Omental fat pad (tissue), 4 donors: ENCODE data around the gene CARNS1. TPM values are rescaled to one million over a fixed set of nuclear protein-coding genes. Genes with fewer than 3 reads are reported as not detected.

ENCODE experiments used
- ATAC-seq: fragments of 150-250 bp; one replicate; pipeline ENCODE4 v1.9.1; 2016; ENCODE audit warnings: mild to moderate bottlenecking, moderate library complexity; ENCODE audit not compliant: low FRiP score
- DNase-seq: peaks from one replicate; pipeline ENCODE4 v3.0.0-alpha.2; 2019; ENCODE audit warnings: low spot score
- total RNA-seq, 4 donors: library from RNA; depleted of rRNA; stranded (reverse); fragments of >200 nt; gene quantifications; one replicate each; pipeline ENCODE4 v1.1.0, GENCODE V29; 2016
- TF ChIP-seq, protein P1 (sequence below), 3 donors: fragments of 450-650 bp; IDR thresholded peaks; one replicate each; pipeline ENCODE4 v1.5.1; 2016 to 2017; ENCODE audit warnings: antibody characterized with exemption in 3 of 3, mild to moderate bottlenecking in 3 of 3, moderate library complexity in 2 of 3

Gene CARNS1
- total RNA-seq, 4 donors from 2014 or later: 0.47 to 42.6 (median 7.5) TPM

DNA sequence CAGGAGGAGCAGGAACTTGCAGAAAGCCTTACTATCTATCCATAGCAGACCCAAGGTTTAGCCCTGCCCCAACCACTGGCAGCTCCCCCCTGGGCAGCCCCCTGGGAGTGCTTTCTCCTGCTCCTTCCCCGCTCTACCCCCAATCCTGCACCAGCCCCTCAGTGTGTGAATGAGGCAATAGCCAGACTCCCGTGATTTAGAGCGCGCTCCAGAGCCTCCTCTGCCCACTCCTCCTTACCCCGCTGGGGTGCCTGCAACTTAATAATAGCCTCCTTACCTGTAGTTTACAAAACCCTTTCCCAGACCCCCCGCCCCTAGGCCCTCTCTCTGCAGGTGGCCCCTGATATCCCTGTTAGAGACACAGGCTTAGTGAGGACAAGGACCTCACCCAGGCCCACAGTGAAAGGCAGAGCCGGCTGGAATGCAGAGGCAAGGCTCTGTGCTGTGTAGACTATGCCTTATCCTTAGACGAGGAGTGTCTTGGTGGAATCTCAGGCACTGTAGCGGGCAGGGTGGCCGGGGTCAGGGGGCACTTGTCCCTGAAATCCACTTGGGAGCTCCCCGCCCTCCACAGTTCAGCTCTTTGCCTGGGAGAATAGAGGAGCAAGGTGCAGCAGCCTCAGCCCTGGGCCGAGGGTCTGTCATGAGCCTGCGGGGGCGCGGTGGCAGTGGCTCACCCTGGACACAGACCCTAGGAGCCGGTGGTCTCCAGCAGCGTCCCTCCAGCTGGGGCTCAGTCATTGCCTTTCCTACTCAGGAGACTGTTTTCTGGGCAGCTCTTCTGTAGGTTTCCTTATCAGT is 4.3 kb upstream of the CARNS1 start:
- no peak for DNase-seq
- TF ChIP-seq, protein P1, sequence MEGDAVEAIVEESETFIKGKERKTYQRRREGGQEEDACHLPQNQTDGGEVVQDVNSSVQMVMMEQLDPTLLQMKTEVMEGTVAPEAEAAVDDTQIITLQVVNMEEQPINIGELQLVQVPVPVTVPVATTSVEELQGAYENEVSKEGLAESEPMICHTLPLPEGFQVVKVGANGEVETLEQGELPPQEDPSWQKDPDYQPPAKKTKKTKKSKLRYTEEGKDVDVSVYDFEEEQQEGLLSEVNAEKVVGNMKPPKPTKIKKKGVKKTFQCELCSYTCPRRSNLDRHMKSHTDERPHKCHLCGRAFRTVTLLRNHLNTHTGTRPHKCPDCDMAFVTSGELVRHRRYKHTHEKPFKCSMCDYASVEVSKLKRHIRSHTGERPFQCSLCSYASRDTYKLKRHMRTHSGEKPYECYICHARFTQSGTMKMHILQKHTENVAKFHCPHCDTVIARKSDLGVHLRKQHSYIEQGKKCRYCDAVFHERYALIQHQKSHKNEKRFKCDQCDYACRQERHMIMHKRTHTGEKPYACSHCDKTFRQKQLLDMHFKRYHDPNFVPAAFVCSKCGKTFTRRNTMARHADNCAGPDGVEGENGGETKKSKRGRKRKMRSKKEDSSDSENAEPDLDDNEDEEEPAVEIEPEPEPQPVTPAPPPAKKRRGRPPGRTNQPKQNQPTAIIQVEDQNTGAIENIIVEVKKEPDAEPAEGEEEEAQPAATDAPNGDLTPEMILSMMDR (IDR thresholded peaks at IDR 0.05): no peak
- no peak for ATAC-seq

DNA sequence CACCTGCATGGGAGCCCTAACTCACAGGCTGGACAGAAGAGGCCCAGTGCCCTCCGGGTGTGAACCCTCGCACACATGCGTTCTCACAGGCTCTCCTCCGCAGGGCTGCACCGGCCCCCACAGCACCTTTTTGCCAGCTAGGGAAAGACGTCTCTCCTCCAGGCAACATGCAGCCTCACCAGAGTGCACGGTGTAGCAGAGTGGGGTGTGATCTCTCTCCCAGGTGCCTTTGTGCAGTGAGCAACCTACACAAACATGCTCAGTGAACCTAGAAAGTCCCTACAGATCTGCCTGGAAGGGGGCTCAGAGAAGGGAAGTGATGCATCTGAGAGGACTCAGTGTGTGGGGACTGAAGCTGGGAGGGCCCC is 3.7 kb upstream of the CARNS1 start:
- TF ChIP-seq, protein P1 (IDR thresholded peaks at IDR 0.05): no peak
- no peak for ATAC-seq
- DNase-seq: no peak

DNA sequence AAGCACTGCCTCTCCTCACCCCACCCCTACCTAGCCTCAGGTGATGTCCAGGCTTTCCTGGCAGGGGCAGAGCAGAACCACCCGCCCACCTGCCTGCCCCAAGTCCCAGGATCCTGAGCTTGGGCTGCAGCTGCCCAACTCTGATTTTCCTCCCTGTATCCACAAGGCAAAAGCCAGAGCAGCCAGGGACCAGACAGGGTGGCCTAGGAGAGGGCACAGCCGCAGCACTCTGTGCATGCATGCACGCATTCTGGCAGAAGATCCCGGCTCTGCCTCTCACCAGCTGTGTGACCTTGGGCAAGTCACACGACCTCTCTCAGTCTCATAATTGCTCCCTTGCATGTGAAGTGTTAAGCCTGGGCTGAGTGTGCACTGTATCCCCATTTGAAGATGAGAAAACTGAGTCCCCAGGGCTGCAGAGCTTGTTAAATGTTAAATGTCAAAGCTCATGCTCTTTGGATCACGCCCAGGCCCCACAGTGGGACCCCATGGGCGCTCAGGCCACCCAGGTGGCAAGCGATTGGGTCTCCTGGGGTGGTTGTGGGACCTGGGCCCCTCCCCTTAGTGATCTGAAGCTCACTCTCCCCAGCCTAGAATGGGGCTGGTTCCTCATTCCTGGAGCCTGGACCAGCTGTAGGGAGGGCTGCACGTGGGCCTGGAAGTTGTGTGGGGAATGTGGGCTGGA is 2.8 kb upstream of the CARNS1 start:
- TF ChIP-seq, protein P1 (IDR thresholded peaks at IDR 0.05): no peak
- ATAC-seq (no peak), DNase-seq (no peak)

DNA sequence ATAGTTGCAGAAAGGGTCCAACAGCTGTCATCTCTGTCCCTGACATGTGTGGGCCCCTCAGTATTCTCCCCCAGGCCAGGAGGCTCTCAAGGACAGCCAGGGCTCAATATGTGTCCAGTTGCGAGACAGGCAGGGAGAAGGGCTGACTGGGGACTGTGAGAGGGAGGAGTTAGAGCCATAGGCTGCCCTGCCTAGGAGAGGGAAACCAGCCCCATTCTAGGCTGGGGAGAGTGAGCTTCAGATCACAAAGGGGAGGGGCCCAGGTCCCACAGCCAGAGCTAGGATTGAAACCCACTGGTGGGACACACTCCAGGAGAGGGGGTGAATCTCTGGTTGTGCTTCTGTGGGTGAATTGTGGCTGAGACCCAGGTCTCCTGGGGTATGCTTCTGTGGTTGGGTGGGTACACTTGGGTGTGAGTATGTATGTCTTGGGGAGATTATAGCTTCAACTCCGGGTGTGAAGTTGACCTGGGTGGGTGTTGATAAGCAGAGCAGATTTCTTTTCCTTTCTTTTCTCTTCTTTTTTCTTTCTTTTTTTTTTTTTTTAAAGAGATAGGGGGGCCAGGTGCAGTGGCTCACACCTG is 2.1 kb upstream of the CARNS1 start:
- TF ChIP-seq, protein P1 (IDR thresholded peaks at IDR 0.05): no peak
- DNase-seq (no peak), ATAC-seq (no peak)

DNA sequence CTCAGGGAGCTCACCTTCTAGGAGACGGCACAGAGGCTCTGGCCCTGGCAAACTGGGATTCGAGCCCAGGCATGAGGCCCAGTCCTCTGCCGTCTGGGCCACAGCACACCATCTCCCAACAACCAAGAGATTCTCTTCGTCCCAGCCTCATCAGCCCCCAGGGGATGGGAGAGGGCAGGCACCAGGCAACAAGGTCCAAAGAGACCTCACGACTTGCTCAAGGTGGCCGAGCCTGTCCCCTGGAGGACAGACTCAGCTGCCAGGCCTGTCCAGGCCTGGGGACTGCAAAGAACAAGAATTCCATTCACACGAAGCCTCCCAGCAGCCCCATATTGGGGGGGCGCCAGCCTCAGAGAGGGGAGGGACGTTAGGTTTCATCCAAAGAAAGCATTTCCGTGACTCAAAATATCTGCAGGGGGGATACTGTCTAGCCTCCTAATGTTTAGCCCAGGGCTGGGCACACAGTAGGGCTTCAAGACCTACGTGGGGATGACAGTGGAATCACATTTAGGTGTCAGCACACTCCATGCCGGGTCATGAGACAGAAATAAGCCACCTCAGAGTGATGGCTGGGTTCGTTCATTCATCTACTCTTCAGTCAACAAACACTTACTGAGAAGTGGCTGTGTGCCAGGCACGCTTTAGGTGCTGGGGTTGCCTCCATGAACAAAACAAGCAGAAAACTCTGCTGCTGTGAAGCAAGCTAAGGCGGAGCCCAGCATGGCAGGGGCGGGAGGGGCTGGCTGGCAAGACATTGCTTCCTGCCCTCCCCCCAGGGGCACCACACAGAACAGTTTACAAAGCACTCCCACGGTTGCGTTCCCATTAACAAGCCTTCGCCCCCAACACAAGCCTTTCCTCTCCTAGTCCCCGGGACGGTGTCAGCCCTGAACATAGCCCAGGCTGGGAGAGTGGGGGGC is 1.2 kb downstream of the CARNS1 start:
- no peak for DNase-seq

DNA sequence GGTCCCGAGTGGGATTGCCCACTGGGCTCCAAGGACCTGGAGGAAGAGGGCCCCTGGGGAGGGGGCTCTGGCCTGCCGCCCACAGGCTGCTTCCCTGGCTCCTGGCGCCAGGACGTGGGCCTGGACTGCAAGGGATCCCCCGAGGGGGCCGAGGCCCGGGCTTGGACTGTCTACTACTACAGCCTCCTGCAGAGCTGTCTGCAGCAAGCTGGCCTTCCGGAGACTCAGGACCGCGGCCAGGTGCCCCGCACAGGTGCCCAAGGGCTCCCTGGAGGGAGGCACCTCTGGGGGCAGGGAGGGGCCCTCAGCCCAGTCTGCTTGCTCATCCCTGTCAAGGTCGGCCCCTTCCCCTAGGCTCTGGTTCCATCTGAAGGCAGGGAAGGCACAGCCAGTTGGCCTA is 1.9 kb downstream of the CARNS1 start:
- TF ChIP-seq, protein P1 (IDR thresholded peaks at IDR 0.05): no peak
- DNase-seq: no peak
- no peak for ATAC-seq

More for the DNA sequence above, 1.2 kb downstream of the CARNS1 start:
- ATAC-seq: no peak
- TF ChIP-seq, protein P1 (IDR thresholded peaks at IDR 0.05): no peak
